ENCODE results near the gene DNAAF6.

The DNAAF6 gene

DNA sequence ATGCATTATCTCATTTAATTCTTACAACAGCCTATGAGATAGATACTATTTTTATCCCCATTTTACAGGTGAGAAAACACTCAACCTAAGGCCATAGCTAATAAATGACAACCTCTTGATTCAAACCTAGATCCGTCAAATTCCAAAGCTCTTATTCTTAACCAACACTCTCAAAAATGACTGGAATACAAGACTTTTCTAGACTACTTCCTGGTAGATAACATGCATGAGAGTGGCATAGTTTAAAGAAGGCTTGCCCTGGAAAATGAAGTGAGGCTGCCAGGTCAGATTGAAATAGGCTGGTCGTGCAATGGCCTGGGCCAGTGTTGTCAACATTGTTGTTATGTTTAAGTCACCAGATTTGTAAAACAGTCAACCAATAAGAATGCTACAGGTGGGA is 86.6 kb downstream of the DNAAF6 start:
- no peak for DNase-seq (ENCODE audit: low read depth in 2 of 2)

Measured in stimulated activated CD4-positive, alpha-beta T cell treated with anti-CD3 and anti-CD28 coated beads, Interleukin-4, amount 100 ng/mL, for 48 hours (primary cell).